HEK293 (cell line): ENCODE results near the gene MIF4GD.

Experiments
- CTCF ChIP-seq: fragments of 450-650 bp; formaldehyde crosslinking; IDR thresholded peaks from 2 replicates; pipeline ENCODE4 v1.5.1; 2016; ENCODE audit warnings: missing biosample characterization, missing genetic modification characterization
- GLIS1 ChIP-seq: fragments of 450-650 bp; formaldehyde crosslinking; IDR thresholded peaks from 2 replicates; pipeline ENCODE4 v1.5.1; 2016; ENCODE audit warnings: missing biosample characterization, missing genetic modification characterization
- IKZF3 ChIP-seq: fragments of 450-650 bp; IDR thresholded peaks from 2 replicates; pipeline ENCODE4 v1.5.0; 2018; ENCODE audit warnings: missing biosample characterization, mild to moderate bottlenecking, missing genetic modification characterization, moderate library complexity
- KLF10 ChIP-seq: fragments of 450-650 bp; IDR thresholded peaks from 2 replicates; pipeline ENCODE4 v1.5.1; 2018; ENCODE audit warnings: missing biosample characterization, mild to moderate bottlenecking, missing genetic modification characterization
- KLF7 ChIP-seq: fragments of 450-650 bp; formaldehyde crosslinking; IDR thresholded peaks from 2 replicates; pipeline ENCODE4 v1.5.1; 2016; ENCODE audit warnings: missing biosample characterization, missing genetic modification characterization, borderline replicate concordance
- PRDM1 ChIP-seq: fragments of 450-650 bp; formaldehyde crosslinking; IDR thresholded peaks from 2 replicates; pipeline ENCODE4; 2016; ENCODE audit warnings: missing biosample characterization, missing genetic modification characterization
- SP7 ChIP-seq: fragments of 450-650 bp; formaldehyde crosslinking; IDR thresholded peaks from 2 replicates; pipeline ENCODE4 v1.5.1; 2016; ENCODE audit warnings: missing biosample characterization, missing genetic modification characterization
- TSHZ1 ChIP-seq: fragments of 450-650 bp; formaldehyde crosslinking; IDR thresholded peaks from 2 replicates; pipeline ENCODE4 v1.5.1; 2016; ENCODE audit warnings: missing biosample characterization, missing genetic modification characterization, borderline replicate concordance
- ZBTB10 ChIP-seq: fragments of 450-650 bp; formaldehyde crosslinking; IDR thresholded peaks from 2 replicates; pipeline ENCODE4 v1.5.1; 2016; ENCODE audit warnings: missing biosample characterization, missing genetic modification characterization
- ZBTB8A ChIP-seq: fragments of 450-650 bp; formaldehyde crosslinking; IDR thresholded peaks from 2 replicates; pipeline ENCODE4 v1.5.1; 2016; ENCODE audit warnings: missing biosample characterization, missing genetic modification characterization
- ZFP41 ChIP-seq: fragments of 450-650 bp; formaldehyde crosslinking; IDR thresholded peaks from 2 replicates; pipeline ENCODE4 v1.5.1; 2016; ENCODE audit warnings: missing biosample characterization, missing genetic modification characterization, borderline replicate concordance
- ZNF10 ChIP-seq: fragments of 450-650 bp; formaldehyde crosslinking; IDR thresholded peaks from 2 replicates; pipeline ENCODE4 v1.5.1; 2017; ENCODE audit warnings: missing biosample characterization, missing genetic modification characterization
- ZNF132 ChIP-seq: fragments of 450-650 bp; formaldehyde crosslinking; IDR thresholded peaks from 2 replicates; pipeline ENCODE4 v1.5.1; 2017; ENCODE audit warnings: missing biosample characterization, missing genetic modification characterization, borderline replicate concordance
- ZNF292 ChIP-seq: fragments of 450-650 bp; formaldehyde crosslinking; IDR thresholded peaks from 2 replicates; pipeline ENCODE4 v1.5.1; 2016; ENCODE audit warnings: low read depth, missing biosample characterization, missing genetic modification characterization, borderline replicate concordance
- ZNF423 ChIP-seq: fragments of 450-650 bp; formaldehyde crosslinking; IDR thresholded peaks from 2 replicates; pipeline ENCODE4 v1.5.1; 2016; ENCODE audit warnings: missing biosample characterization, missing genetic modification characterization
- ZNF513 ChIP-seq: fragments of 450-650 bp; IDR thresholded peaks from 2 replicates; pipeline ENCODE4 v1.5.1; 2018; ENCODE audit warnings: missing biosample characterization, missing genetic modification characterization
- ZNF518A ChIP-seq: fragments of 450-650 bp; formaldehyde crosslinking; conservative IDR thresholded peaks from 2 replicates; pipeline ENCODE4 v1.5.1; 2016; ENCODE audit warnings: low read depth, missing biosample characterization, missing genetic modification characterization
- ZNF521 ChIP-seq: fragments of 450-650 bp; formaldehyde crosslinking; IDR thresholded peaks from 2 replicates; pipeline ENCODE4 v1.5.1; 2017; ENCODE audit warnings: missing biosample characterization, mild to moderate bottlenecking, missing genetic modification characterization
- ZNF777 ChIP-seq: fragments of 450-650 bp; formaldehyde crosslinking; IDR thresholded peaks from 2 replicates; pipeline ENCODE4 v1.5.1; 2017; ENCODE audit warnings: missing biosample characterization, missing genetic modification characterization, borderline replicate concordance
- ZNF843 ChIP-seq: fragments of 450-650 bp; formaldehyde crosslinking; IDR thresholded peaks from 2 replicates; pipeline ENCODE4 v1.5.1; 2016; ENCODE audit warnings: missing biosample characterization, missing genetic modification characterization
- ZXDB ChIP-seq: fragments of 450-650 bp; formaldehyde crosslinking; IDR thresholded peaks from 2 replicates; pipeline ENCODE4 v1.5.1; 2016; ENCODE audit warnings: missing biosample characterization, missing genetic modification characterization
- TF ChIP-seq, protein P1 (sequence below): fragments of 450-650 bp; formaldehyde crosslinking; IDR thresholded peaks from 2 replicates; pipeline ENCODE4 v1.5.1; 2016; ENCODE audit warnings: missing biosample characterization, missing genetic modification characterization

MIF4GD gene

DNA sequence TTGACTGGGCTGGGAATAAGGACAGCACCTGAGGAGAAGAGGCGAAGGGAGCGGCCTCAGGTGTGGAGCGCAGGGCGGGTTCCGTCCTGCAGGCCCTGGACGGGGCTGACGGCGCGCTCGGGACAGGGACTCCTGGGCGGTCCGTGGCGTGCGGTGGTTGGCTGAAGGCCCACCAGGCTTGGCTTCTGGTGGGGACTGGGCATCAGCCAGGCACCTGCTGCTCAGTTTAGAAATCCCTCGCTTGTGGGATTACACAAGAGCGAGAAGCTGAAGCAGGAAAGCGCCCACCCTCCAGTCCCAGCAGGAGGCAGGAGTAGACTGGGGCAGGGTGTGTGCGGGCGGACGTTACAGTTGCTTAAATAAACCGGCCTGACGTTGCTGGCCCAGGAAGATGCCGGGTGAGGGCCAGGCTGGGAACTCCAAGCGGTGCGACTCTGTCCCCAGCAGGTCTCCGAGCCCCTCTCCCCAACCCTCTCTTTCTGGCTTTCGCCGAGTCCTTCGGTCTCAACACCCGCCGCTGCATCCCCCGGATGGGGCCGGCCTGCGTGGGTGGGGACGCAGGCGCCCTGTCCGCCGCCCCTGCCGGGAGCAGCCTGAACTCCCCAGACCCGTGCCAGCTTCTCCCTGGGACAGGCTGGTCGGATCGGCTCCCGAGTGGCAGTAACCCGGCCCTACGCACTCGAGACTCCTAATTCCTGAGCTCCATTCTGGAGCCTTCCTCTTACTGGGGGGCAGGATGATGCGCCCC, 639 bp downstream of the MIF4GD start (continued):
- TF ChIP-seq TSHZ1 (no peak), ZBTB8A (peak; percentile 80), ZNF132 (tag by site-specific recombination) (no peak), KLF10 (tag by site-specific recombination) (peak; percentile 15; the same call in 1 of the 2 replicates), IKZF3 (peak; percentile 31; the same call in 1 of the 2 replicates), ZNF423 (tag by site-specific recombination) (peak; percentile 37; the same call in 1 of the 2 replicates), PRDM1 (tag by site-specific recombination) (peak; percentile 70), ZXDB (tag by site-specific recombination) (peak; percentile 80), SP7 (tag by site-specific recombination) (peak; percentile 65), ZNF10 (tag by site-specific recombination) (0 out of 2 replicates have a peak, but pooled peaks have one; percentile 49), KLF7 (tag by site-specific recombination) (no peak), ZNF513 (tag by site-specific recombination) (no peak), ZNF843 (tag by site-specific recombination) (peak; percentile 41; the same call in 1 of the 2 replicates), ZFP41 (tag by site-specific recombination) (no peak), ZBTB10 (peak; percentile 63; the same call in 1 of the 2 replicates), CTCF (tag by site-specific recombination) (peak; percentile 67), ZNF777 (0 out of 2 replicates have a peak, but pooled peaks have one; percentile 8), ZNF518A (tag by site-specific recombination) (0 out of 2 replicates have a peak, but pooled peaks have one; percentile 23), ZNF521 (no peak), GLIS1 (tag by site-specific recombination) (peak; percentile 70; the same call in 1 of the 2 replicates), ZNF292 (no peak)
- TF ChIP-seq, protein P1, sequence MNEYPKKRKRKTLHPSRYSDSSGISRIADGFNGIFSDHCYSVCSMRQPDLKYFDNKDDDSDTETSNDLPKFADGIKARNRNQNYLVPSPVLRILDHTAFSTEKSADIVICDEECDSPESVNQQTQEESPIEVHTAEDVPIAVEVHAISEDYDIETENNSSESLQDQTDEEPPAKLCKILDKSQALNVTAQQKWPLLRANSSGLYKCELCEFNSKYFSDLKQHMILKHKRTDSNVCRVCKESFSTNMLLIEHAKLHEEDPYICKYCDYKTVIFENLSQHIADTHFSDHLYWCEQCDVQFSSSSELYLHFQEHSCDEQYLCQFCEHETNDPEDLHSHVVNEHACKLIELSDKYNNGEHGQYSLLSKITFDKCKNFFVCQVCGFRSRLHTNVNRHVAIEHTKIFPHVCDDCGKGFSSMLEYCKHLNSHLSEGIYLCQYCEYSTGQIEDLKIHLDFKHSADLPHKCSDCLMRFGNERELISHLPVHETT (tag by site-specific recombination) = 0 out of 2 replicates have a peak, but pooled peaks have one; percentile 68
